HepG2 (cell line): Measurements from ENCODE around the gene KCNS1. TPM values are rescaled to one million over a fixed set of nuclear protein-coding genes. Genes with fewer than 3 reads are reported as not detected.

Source experiments
- ATAC-seq: fragments of 200-7000 bp; cut with Tn5 transposase; 3 replicates; pipeline ENCODE4 v1.9.1; 2020; ENCODE audit warnings: mild to moderate bottlenecking, moderate library complexity
- BruUV-seq: library from RNA; stranded (reverse); fragments of 400-500 nt; replicated peaks from 2 replicates; lab custom pipeline; 2021; lab: Mats Ljungman, UMichigan
- CTCF ChIA-PET: fragments of 300-600 bp; formaldehyde crosslinking; extraction: SDS; loops from one replicate; lab custom pipeline; 2021; ENCODE audit warnings: low total read pairs, inconsistent platforms, low intra/inter-chr PET ratio; lab: Yijun Ruan, JAX
- POLR2A ChIA-PET: fragments of 350-600 bp; sonication (Branson Sonifier 250); formaldehyde crosslinking; loops from one replicate; lab custom pipeline; 2020; ENCODE audit warnings: antibody characterized with exemption, inconsistent platforms; lab: Yijun Ruan, JAX
- DNase-seq: peaks from one replicate; pipeline ENCODE4 v3.0.0-alpha.2; 2015; ENCODE audit warnings: low spot score
- FAIRE-seq: peaks from 3 replicates; lab custom pipeline; 2011; peaks lifted over from hg19 to GRCh38; lab: Jason Lieb, UNC
- H2AFZ ChIP-seq: one replicate; pipeline ENCODE4 v1.6.1; 2011; ENCODE audit warnings: low read length, inconsistent platforms
- H3K27ac ChIP-seq: fragments of 300-600 bp; 3 replicates; pipeline ENCODE4 v1.8.0; 2011; ENCODE audit warnings: mixed run types, mild to moderate bottlenecking, mixed read lengths, low read length, inconsistent platforms; ENCODE audit not compliant: insufficient read depth; ENCODE audit errors: extremely low read length
- H3K27me3 ChIP-seq, 2 experiments: fragments of 200-600 bp in 1 of 2; 2 replicates in 1 of 2; 3 replicates in 1 of 2; pipeline versions ENCODE4 v1.6.0 to v1.8.0; 2011; ENCODE audit warnings: low read length in 2 of 2, mild to moderate bottlenecking in 2 of 2, moderate library complexity in 2 of 2, inconsistent platforms in 1 of 2; ENCODE audit not compliant: insufficient read depth in 2 of 2, control insufficient read depth in 1 of 2
- H3K36me3 ChIP-seq, 2 experiments: fragments of 200-600 bp in 1 of 2; replicated peaks in 1 of 2; 2 replicates in 1 of 2; 3 replicates in 1 of 2; pipeline versions ENCODE4 v1.5.1 to v1.8.0; 2011; ENCODE audit warnings: low read length in 2 of 2, inconsistent platforms in 1 of 2; ENCODE audit not compliant: insufficient read depth in 2 of 2, control insufficient read depth in 1 of 2
- H3K4me1 ChIP-seq: 2 replicates; pipeline ENCODE4 v1.5.1; 2012; ENCODE audit warnings: low read length, inconsistent platforms; ENCODE audit not compliant: insufficient read depth
- H3K4me2 ChIP-seq: 2 replicates; pipeline ENCODE4 v1.6.0; 2011; ENCODE audit warnings: low read depth, low read length, inconsistent platforms
- H3K4me3 ChIP-seq, 3 experiments: fragments of 200-600 bp in 1 of 3; sonication (generic), shearing (Covaris generic) in 1 of 3; replicated peaks in 1 of 3; 2 replicates each; pipeline ENCODE4 v1.5.1; 2011 to 2016; ENCODE audit warnings: low read length in 3 of 3, inconsistent platforms in 2 of 3, low read depth in 2 of 3, mild to moderate bottlenecking in 2 of 3, control low read depth in 1 of 3, mixed read lengths in 1 of 3; ENCODE audit not compliant: insufficient read depth in 1 of 3
- H3K79me2 ChIP-seq: one replicate; pipeline ENCODE4 v1.6.1; 2011; ENCODE audit warnings: low read length, inconsistent platforms; ENCODE audit not compliant: insufficient read depth
- H3K9ac ChIP-seq: 2 replicates; pipeline ENCODE4 v1.6.0; 2011; ENCODE audit warnings: mild to moderate bottlenecking, low read depth, low read length, inconsistent platforms; ENCODE audit not compliant: insufficient read depth
- H3K9me3 ChIP-seq: 2 replicates; pipeline ENCODE4 v1.5.1; 2012; ENCODE audit warnings: mild to moderate bottlenecking, low read length
- H4K20me1 ChIP-seq: 2 replicates; pipeline ENCODE4 v1.6.0; 2011; ENCODE audit warnings: inconsistent platforms, mild to moderate bottlenecking, low read length, moderate library complexity; ENCODE audit not compliant: insufficient read depth
- DBP ChIP-seq: sonication (generic); formaldehyde crosslinking; IDR thresholded peaks from 2 replicates; pipeline ENCODE4 v1.4.0; 2020; ENCODE audit warnings: missing genetic modification reagents; ENCODE audit errors: not compliant biosample characterization
- EED ChIP-seq: sonication (generic); formaldehyde crosslinking; IDR thresholded peaks from 2 replicates; pipeline ENCODE4 v1.5.0; 2020; ENCODE audit warnings: mild to moderate bottlenecking, missing genetic modification reagents
- HOXA7 ChIP-seq: sonication (generic); formaldehyde crosslinking; IDR thresholded peaks from 2 replicates; pipeline ENCODE4 v1.8.1; 2022; ENCODE audit warnings: mild to moderate bottlenecking, missing genetic modification reagents, moderate library complexity
- NFE2L2 ChIP-seq: fragments of 150-350 bp; IDR thresholded peaks from 2 replicates; pipeline ENCODE4 v1.6.1; 2014; ENCODE audit warnings: low read length
- POLR2AphosphoS2 ChIP-seq: IDR thresholded peaks from 2 replicates; pipeline ENCODE4 v1.6.1; 2011; ENCODE audit warnings: low read depth, low read length, improper control_type of control experiment
- TCF7L2 ChIP-seq: IDR thresholded peaks from 2 replicates; pipeline ENCODE4 v1.6.1; 2011; ENCODE audit warnings: mild to moderate bottlenecking, low read depth, low read length, moderate library complexity
- THAP11 ChIP-seq: IDR thresholded peaks from 2 replicates; pipeline ENCODE4 v1.6.1; 2016; ENCODE audit warnings: missing biosample characterization, missing genetic modification reagents
- THAP7 ChIP-seq: sonication (generic); formaldehyde crosslinking; IDR thresholded peaks from 2 replicates; pipeline ENCODE4 v1.8.1; 2023; ENCODE audit warnings: mild to moderate bottlenecking, missing genetic modification reagents
- ZBTB37 ChIP-seq: sonication (generic); formaldehyde crosslinking; IDR thresholded peaks from 2 replicates; pipeline ENCODE4 v1.4.0; 2020; ENCODE audit warnings: mild to moderate bottlenecking, missing genetic modification reagents
- ZNF263 ChIP-seq: sonication (generic); formaldehyde crosslinking; IDR thresholded peaks from 2 replicates; pipeline ENCODE4 v1.4.0; 2020; ENCODE audit warnings: missing genetic modification reagents
- ZNF354B ChIP-seq: sonication (generic); formaldehyde crosslinking; IDR thresholded peaks from 2 replicates; pipeline ENCODE4 v1.8.0; 2022; ENCODE audit warnings: mild to moderate bottlenecking, missing genetic modification reagents
- ZNF383 ChIP-seq: sonication (generic); formaldehyde crosslinking; IDR thresholded peaks from 2 replicates; pipeline ENCODE4 v1.4.0; 2020; ENCODE audit warnings: missing genetic modification reagents, mild to moderate bottlenecking, borderline replicate concordance
- ZNF619 ChIP-seq: sonication (generic); formaldehyde crosslinking; IDR thresholded peaks from 2 replicates; pipeline ENCODE4 v1.4.0; 2020; ENCODE audit warnings: mild to moderate bottlenecking, missing genetic modification reagents
- ZZZ3 ChIP-seq: sonication (generic); formaldehyde crosslinking; IDR thresholded peaks from 2 replicates; pipeline ENCODE4 v1.4.0; 2020; ENCODE audit warnings: missing genetic modification reagents, mild to moderate bottlenecking, borderline replicate concordance
- WGBS: methylation state at CpG from one replicate; pipeline ENCODE4 v1.1.6; 2017; ENCODE audit warnings: low lambda C conversion rate; 5-methylcytosine and 5-hydroxymethylcytosine counted together
- in situ Hi-C: cut with HindIII; loops from 2 replicates; pipeline ENCODE4 v1.10.0; 2017; ENCODE audit warnings: low pct_unique_long_range_greater_than_20kb; ENCODE audit not compliant: extremely low pct_ligation_motif_present
- intact Hi-C: fragments of 100-400 bp; cut with micrococcal nuclease; formaldehyde crosslinking; loops from one replicate; pipeline ENCODE4 v1.10.0; 2022; ENCODE audit not compliant: unreplicated experiment
- polyA plus RNA-seq, 8 experiments: library from polyadenylated mRNA; depleted of rRNA in 3 of 8; stranded (reverse) in 7 of 8; unstranded in 1 of 8; fragments of >200 nt; fragmentation: Illumina TruSeq in 4 of 8; extraction: Trizol in 4 of 8; gene quantifications; 2 replicates each; pipeline versions ENCODE4 v1.2.1 to v1.2.3, GENCODE V29; 2011 to 2016; ENCODE audit warnings: low read depth in 4 of 8, missing spikeins in 1 of 8, mixed read lengths in 1 of 8; ENCODE audit not compliant: insufficient read depth in 1 of 8
- total RNA-seq, 5 experiments: library from RNA; depleted of rRNA; stranded (reverse); fragments of >200 nt; fragmentation: Illumina TruSeq; extraction: Trizol; gene quantifications; 2 replicates each; pipeline ENCODE4 v1.2.3, GENCODE V29; 2016; ENCODE audit warnings: low read depth in 1 of 5

KCNS1 gene
- total and polyA plus RNA-seq, 2 of the 13 experiments (the other 11 are each of a cell fraction or from before 2014, with no cell fraction given): 0.03 TPM; not detected in 1

GRCh38 chr20:45087814-45088213 is 13.1 kb downstream of the KCNS1 start (continued):
- TF ChIP-seq ZBTB37 (CRISPR knock-in tag) (no peak), TCF7L2 (no peak)

- H2AFZ ChIP-seq: no peak overlapping the region
- no peak overlapping the region for H3K27ac ChIP-seq
- H3K79me2 ChIP-seq: no peaks in the 10 kb centered on the region
- H3K36me3 ChIP-seq: no peaks in the 10 kb centered on the region
- POLR2A ChIA-PET: no interaction called here
- intact Hi-C loops: no loop called here
- no peak overlapping the region for H3K4me2 ChIP-seq
- TF ChIP-seq NFE2L2 (no peak), POLR2AphosphoS2 (no peak), ZNF263 (CRISPR knock-in tag) (no peak), ZNF354B (CRISPR knock-in tag) (no peak), ZNF383 (CRISPR knock-in tag) (no peak), ZZZ3 (no peak), THAP11 (no peak), DBP (CRISPR knock-in tag) (no peak), HOXA7 (CRISPR knock-in tag) (no peak), THAP7 (CRISPR knock-in tag) (no peak), EED (CRISPR knock-in tag) (no peak), ZNF619 (CRISPR knock-in tag) (no peak)
- TF ChIP-seq, all 625 proteins: peak for 0
- Histone ChIP-seq H3K4me3 (no peak overlapping the region), H3K27me3 (no peaks in the 10 kb centered on the region), H3K9ac (no peak overlapping the region), H4K20me1 (no peaks in the 10 kb centered on the region), H3K4me1 (no peaks in the 10 kb centered on the region), H3K9me3 (peaks cover 8% of the 10 kb centered on the region)
- WGBS: 67% methylated on average over 3 of the region's 3 CpGs
- in situ Hi-C loops: no loop called here
- no peak for FAIRE-seq
- BruUV-seq: no TSS peak
- CTCF ChIA-PET: no interaction called here
- no peak for ATAC-seq
- no peak for DNase-seq
Measured at GRCh38 chr20:45087097-45087790, 13.7 kb downstream of the KCNS1 start.
